Measurements from ENCODE around the gene TPRG1L. TPM values are rescaled to one million over a fixed set of nuclear protein-coding genes. Genes with fewer than 3 reads are reported as not detected.
A peak's percentile ranks its signal among the peaks of the same experiment; 100 is the strongest.

The TPRG1L gene
- total RNA-seq, 1 experiment from 2014 or later = 32.0 TPM

DNA sequence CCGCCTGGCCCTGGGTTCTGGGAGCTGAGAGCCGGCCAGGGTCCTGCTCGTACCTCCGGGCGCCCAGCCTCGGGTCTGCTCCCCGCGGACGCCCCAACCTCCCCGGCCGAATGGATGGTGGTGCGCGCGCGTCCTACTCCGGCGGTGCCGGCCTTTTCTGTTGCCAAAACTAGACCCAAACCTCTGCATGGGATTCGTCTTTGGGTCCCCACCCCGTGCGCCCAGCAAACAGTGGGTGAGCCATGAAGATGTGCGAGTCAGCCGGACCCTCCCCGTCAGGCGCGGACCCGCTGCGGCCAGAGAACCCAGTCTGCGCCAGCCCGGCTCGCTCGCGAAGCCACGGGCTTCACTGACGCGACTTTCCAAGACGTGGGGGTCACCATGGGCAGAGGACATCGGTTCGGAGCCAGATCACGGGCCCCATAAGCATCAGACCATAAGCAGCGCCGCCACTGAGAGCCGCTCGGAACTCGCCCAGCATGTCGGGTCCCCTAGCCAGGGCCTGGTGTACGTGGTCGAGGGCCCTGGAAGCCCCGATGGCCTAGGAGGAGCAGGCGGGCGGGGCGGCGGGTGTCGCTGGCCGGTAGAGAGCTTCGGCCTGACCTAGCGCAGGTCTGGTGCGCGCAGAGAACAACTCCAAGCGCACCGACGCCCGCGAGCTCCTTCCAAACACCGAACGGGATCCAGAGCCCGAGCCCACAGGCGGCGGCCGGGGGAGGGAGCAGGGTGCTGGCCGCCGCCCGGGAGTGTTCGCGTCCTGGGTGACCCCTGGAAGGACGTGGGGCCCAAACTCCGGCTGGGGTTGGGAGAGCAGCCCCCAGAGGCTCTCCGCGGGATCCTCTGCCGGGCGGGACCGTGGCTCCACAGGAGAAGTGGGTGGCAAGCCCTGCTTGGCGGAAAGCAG is 26.5 kb downstream of the TPRG1L start:
- BruUV-seq (replicated peaks) = no TSS peak
- Histone ChIP-seq H3F3A (ENCODE audit: low read length, unreplicated experiment) (no peaks in the 10 kb centered on the region), H3K4me3 (ENCODE audit: low read length) (peak overlapping the region; percentile 51), H2AFZ (ENCODE audit: low read length) (peak overlapping the region; percentile 37; the same call in 1 of the 2 replicates), H3K4me2 (ENCODE audit: low read length) (peak overlapping the region; percentile 58), H3K9me2 (replicated peaks; ENCODE audit: low read length) (no peaks in the 10 kb centered on the region), H3K36me3 (ENCODE audit: low read depth, low read length) (peaks cover 12% of the 10 kb centered on the region; the same call in 1 of the 2 replicates), H4K20me1 (ENCODE audit: low read length) (no peaks in the 10 kb centered on the region), H3K4me1 (ENCODE audit: insufficient read depth, low read length) (peaks cover 12% of the 10 kb centered on the region), H3K27ac (ENCODE audit: low read length) (no peak overlapping the region), H3K27me3 (ENCODE audit: low read length) (peaks cover 53% of the 10 kb centered on the region), H3K79me2 (ENCODE audit: low read length) (peaks cover 18% of the 10 kb centered on the region), H3K9ac (ENCODE audit: low read length) (no peak overlapping the region), H3K9me3 (ENCODE audit: low read length) (no peaks in the 10 kb centered on the region)
- DNase-seq (no peak), ATAC-seq (no peak)
- TF ChIP-seq, protein P1, sequence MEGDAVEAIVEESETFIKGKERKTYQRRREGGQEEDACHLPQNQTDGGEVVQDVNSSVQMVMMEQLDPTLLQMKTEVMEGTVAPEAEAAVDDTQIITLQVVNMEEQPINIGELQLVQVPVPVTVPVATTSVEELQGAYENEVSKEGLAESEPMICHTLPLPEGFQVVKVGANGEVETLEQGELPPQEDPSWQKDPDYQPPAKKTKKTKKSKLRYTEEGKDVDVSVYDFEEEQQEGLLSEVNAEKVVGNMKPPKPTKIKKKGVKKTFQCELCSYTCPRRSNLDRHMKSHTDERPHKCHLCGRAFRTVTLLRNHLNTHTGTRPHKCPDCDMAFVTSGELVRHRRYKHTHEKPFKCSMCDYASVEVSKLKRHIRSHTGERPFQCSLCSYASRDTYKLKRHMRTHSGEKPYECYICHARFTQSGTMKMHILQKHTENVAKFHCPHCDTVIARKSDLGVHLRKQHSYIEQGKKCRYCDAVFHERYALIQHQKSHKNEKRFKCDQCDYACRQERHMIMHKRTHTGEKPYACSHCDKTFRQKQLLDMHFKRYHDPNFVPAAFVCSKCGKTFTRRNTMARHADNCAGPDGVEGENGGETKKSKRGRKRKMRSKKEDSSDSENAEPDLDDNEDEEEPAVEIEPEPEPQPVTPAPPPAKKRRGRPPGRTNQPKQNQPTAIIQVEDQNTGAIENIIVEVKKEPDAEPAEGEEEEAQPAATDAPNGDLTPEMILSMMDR (conservative IDR thresholded peaks at IDR 0.05; ENCODE audit: low read depth, low read length) = no peak
- peak; percentile 56; the same call in 1 of the 2 replicates for TF ChIP-seq EZH2phosphoT487 (IDR thresholded peaks at IDR 0.05; ENCODE audit: borderline replicate concordance, low read length)
- TF ChIP-seq EZH2 (IDR thresholded peaks at IDR 0.05; ENCODE audit: low read length, unreplicated experiment) = peak; percentile 62
- POLR2A ChIA-PET (ENCODE audit: unreplicated experiment) = no interaction called here
- intact Hi-C loops (cut with micrococcal nuclease) = no loop called here
- CTCF ChIA-PET = no interaction called here

DNA sequence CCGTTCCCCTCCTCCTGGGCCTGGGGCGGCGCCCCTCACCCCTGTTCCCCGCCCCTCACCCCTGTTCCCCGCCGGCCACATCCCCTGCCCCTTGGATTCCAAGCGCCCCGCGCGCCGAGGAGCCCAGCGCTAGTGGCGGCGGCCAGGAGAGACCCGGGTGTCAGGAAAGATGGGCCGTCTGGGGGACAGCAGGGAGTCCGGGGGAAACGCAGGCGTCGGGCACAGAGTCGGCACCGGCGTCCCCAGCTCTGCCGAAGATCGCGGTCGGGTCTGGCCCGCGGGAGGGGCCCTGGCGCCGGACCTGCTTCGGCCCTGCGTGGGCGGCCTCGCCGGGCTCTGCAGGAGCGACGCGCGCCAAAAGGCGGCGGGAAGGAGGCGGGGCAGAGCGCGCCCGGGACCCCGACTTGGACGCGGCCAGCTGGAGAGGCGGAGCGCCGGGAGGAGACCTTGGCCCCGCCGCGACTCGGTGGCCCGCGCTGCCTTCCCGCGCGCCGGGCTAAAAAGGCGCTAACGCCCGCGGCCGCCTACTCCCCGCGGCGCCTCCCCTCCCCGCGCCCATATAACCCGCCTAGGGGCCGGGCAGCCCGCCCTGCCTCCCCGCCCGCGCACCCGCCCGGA is 27.2 kb downstream of the TPRG1L start, which contains the start of gene TP73:
TP73 (plus strand) TSS at position 587 of the 618 bp plus-strand sequence. CDS start 29,850 bp downstream, outside the sequence.
- H3K9me3 ChIP-seq (ENCODE audit: low read length) = no peaks in the 10 kb centered on the region
- TF ChIP-seq EZH2 (IDR thresholded peaks at IDR 0.05; ENCODE audit: low read length, unreplicated experiment) = no peak
- TF ChIP-seq, protein P1 (conservative IDR thresholded peaks at IDR 0.05; ENCODE audit: low read depth, low read length) = no peak
- no peak within 1 kb of the TSS for H3K27ac ChIP-seq (ENCODE audit: low read length)
- POLR2A ChIA-PET (ENCODE audit: unreplicated experiment) = no interaction called here
- BruUV-seq (replicated peaks) = no TSS peak
- H3K79me2 ChIP-seq (ENCODE audit: low read length) = peaks cover 18% of the 10 kb centered on the region
- peaks cover 12% of the 10 kb centered on the region for H3K4me1 ChIP-seq (ENCODE audit: insufficient read depth, low read length)
- H3K4me3 ChIP-seq (ENCODE audit: low read length) = peak within 1 kb of the TSS; percentile 51
- no peak within 1 kb of the TSS for H3K9ac ChIP-seq (ENCODE audit: low read length)
- no peak; the same call in 1 of the 2 replicates for ATAC-seq
- peak within 1 kb of the TSS; percentile 58 for H3K4me2 ChIP-seq (ENCODE audit: low read length)
- CTCF ChIA-PET = no interaction called here
- H2AFZ ChIP-seq (ENCODE audit: low read length) = peak within 1 kb of the TSS; percentile 37; the same call in 1 of the 2 replicates
- DNase-seq = peak; percentile 23
- H3K9me2 ChIP-seq (replicated peaks; ENCODE audit: low read length) = no peaks in the 10 kb centered on the region
- peaks cover 4% of the 10 kb centered on the region; the same call in 1 of the 2 replicates for H3K36me3 ChIP-seq (ENCODE audit: low read depth, low read length)
- H3F3A ChIP-seq (ENCODE audit: low read length, unreplicated experiment) = no peaks in the 10 kb centered on the region
- no peaks in the 10 kb centered on the region for H4K20me1 ChIP-seq (ENCODE audit: low read length)
- intact Hi-C loops (cut with micrococcal nuclease) = no loop called here
- peaks cover 61% of the 10 kb centered on the region for H3K27me3 ChIP-seq (ENCODE audit: low read length)
